PFSK-1 (cell line): ENCODE results near the gene HHIP.

ENCODE experiments used
- POLR2AphosphoS5 ChIP-seq: IDR thresholded peaks from 2 replicates; pipeline ENCODE4 v1.6.1; 2012; ENCODE audit warnings: low read depth, mild to moderate bottlenecking, control low read depth, low read length, moderate library complexity
- SIN3A ChIP-seq: IDR thresholded peaks from 2 replicates; pipeline ENCODE4 v1.6.1; 2012; ENCODE audit warnings: mild to moderate bottlenecking, low read length, moderate library complexity, borderline replicate concordance; ENCODE audit not compliant: insufficient read depth
- TAF1 ChIP-seq: IDR thresholded peaks from 2 replicates; pipeline ENCODE4 v1.6.1; 2012; ENCODE audit warnings: low read length, control low read depth, borderline replicate concordance; ENCODE audit not compliant: insufficient read depth
- TF ChIP-seq, protein P1 (sequence below), 2 experiments: IDR thresholded peaks; 2 replicates each; pipeline versions ENCODE4 v1.6.1 to v1.8.0; 2011 to 2012; ENCODE audit warnings: low read depth in 2 of 2, low read length in 2 of 2, control low read depth in 1 of 2, inconsistent platforms in 1 of 2, mild to moderate bottlenecking in 1 of 2, moderate library complexity in 1 of 2; ENCODE audit not compliant: insufficient read depth in 1 of 2

DNA sequence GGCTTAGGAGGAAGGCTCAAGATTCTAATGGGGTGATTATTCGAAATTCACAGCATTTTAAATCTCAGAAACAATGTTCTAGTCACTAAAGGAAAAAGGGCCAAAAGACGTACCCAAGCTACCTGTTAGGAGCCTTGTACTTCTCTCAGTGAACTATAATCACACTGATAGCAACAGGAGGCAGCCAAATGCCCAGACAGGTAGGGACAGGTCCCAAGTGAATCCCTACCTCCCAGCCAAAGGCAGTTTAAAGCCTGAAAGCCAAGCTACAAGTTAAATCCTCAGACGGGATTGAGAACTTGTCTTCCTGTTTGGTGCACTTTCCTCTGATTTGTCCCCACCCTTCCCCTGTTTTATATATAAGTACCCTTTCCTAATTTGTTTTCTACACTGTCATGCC, 24.3 kb upstream of the HHIP start:
- TF ChIP-seq POLR2AphosphoS5: no peak
- no peak for TF ChIP-seq TAF1
- no peak for TF ChIP-seq SIN3A
- TF ChIP-seq, protein P1, sequence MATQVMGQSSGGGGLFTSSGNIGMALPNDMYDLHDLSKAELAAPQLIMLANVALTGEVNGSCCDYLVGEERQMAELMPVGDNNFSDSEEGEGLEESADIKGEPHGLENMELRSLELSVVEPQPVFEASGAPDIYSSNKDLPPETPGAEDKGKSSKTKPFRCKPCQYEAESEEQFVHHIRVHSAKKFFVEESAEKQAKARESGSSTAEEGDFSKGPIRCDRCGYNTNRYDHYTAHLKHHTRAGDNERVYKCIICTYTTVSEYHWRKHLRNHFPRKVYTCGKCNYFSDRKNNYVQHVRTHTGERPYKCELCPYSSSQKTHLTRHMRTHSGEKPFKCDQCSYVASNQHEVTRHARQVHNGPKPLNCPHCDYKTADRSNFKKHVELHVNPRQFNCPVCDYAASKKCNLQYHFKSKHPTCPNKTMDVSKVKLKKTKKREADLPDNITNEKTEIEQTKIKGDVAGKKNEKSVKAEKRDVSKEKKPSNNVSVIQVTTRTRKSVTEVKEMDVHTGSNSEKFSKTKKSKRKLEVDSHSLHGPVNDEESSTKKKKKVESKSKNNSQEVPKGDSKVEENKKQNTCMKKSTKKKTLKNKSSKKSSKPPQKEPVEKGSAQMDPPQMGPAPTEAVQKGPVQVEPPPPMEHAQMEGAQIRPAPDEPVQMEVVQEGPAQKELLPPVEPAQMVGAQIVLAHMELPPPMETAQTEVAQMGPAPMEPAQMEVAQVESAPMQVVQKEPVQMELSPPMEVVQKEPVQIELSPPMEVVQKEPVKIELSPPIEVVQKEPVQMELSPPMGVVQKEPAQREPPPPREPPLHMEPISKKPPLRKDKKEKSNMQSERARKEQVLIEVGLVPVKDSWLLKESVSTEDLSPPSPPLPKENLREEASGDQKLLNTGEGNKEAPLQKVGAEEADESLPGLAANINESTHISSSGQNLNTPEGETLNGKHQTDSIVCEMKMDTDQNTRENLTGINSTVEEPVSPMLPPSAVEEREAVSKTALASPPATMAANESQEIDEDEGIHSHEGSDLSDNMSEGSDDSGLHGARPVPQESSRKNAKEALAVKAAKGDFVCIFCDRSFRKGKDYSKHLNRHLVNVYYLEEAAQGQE (IDR thresholded peaks at IDR 0.05; ENCODE audit: insufficient read depth in 1 of 2, low read depth in 2 of 2, low read length in 2 of 2): no peak
